BE2C (cell line): ENCODE data around the gene HBQ1.
A peak's percentile ranks its signal among the peaks of the same experiment; 100 is the strongest.
"Not testable (repeated sequence)": the region's sequence is repeated elsewhere in the genome, so short reads cannot be mapped to it uniquely, and the experiment has no call there.

ENCODE experiments used
- DNase-seq: peaks from one replicate; pipeline ENCODE4 v3.0.0-alpha.2; 2020
- H3K27me3 ChIP-seq: fragments of 250-450 bp; sonication (Bioruptor Pico); 2 replicates; pipeline ENCODE4 v1.5.1; 2020; ENCODE audit warnings: mild to moderate bottlenecking
- H3K36me3 ChIP-seq: fragments of 250-450 bp; sonication (Bioruptor Pico); 2 replicates; pipeline ENCODE4 v1.5.1; 2020; ENCODE audit warnings: mild to moderate bottlenecking
- H3K4me1 ChIP-seq: fragments of 250-450 bp; sonication (Bioruptor Pico); 2 replicates; pipeline ENCODE4 v1.5.1; 2020
- H3K4me3 ChIP-seq: 2 replicates; pipeline ENCODE4 v1.5.1; 2011; ENCODE audit warnings: low read depth, low read length
- H3K9me3 ChIP-seq: fragments of 250-450 bp; sonication (Bioruptor Pico); 2 replicates; pipeline ENCODE4 v1.5.1; 2020
- TF ChIP-seq, protein P1 (sequence below): IDR thresholded peaks from 2 replicates; pipeline ENCODE4 v1.5.1; 2012; ENCODE audit warnings: mild to moderate bottlenecking, low read depth, low read length

Gene HBQ1

DNA sequence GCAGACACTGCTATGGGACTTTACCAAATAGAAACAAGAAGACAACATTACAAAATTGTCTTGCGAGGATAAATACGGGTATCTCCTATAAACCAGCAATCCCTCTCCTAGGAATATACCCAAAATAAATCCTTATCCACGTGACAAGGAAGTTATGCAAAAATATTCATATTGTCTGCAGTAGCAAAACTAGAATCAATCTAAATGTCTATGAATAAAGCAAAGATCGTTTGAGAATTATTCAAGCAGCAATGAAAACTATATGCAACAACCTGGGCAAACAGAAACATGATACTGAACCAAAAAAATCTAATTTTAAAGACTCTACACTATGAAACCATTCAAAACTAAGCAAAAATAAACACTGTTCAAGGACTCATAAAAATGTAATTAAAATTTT lies 39.8 kb downstream of the HBQ1 start:
- Histone ChIP-seq H3K4me1 (no peaks in the 10 kb centered on the region; the same call in 1 of the 2 replicates), H3K27me3 (no peaks in the 10 kb centered on the region), H3K4me3 (no peak overlapping the region), H3K36me3 (peaks cover 92% of the 10 kb centered on the region), H3K9me3 (no peaks in the 10 kb centered on the region)
- TF ChIP-seq, protein P1, sequence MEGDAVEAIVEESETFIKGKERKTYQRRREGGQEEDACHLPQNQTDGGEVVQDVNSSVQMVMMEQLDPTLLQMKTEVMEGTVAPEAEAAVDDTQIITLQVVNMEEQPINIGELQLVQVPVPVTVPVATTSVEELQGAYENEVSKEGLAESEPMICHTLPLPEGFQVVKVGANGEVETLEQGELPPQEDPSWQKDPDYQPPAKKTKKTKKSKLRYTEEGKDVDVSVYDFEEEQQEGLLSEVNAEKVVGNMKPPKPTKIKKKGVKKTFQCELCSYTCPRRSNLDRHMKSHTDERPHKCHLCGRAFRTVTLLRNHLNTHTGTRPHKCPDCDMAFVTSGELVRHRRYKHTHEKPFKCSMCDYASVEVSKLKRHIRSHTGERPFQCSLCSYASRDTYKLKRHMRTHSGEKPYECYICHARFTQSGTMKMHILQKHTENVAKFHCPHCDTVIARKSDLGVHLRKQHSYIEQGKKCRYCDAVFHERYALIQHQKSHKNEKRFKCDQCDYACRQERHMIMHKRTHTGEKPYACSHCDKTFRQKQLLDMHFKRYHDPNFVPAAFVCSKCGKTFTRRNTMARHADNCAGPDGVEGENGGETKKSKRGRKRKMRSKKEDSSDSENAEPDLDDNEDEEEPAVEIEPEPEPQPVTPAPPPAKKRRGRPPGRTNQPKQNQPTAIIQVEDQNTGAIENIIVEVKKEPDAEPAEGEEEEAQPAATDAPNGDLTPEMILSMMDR, result no peak
- no peak for DNase-seq

DNA sequence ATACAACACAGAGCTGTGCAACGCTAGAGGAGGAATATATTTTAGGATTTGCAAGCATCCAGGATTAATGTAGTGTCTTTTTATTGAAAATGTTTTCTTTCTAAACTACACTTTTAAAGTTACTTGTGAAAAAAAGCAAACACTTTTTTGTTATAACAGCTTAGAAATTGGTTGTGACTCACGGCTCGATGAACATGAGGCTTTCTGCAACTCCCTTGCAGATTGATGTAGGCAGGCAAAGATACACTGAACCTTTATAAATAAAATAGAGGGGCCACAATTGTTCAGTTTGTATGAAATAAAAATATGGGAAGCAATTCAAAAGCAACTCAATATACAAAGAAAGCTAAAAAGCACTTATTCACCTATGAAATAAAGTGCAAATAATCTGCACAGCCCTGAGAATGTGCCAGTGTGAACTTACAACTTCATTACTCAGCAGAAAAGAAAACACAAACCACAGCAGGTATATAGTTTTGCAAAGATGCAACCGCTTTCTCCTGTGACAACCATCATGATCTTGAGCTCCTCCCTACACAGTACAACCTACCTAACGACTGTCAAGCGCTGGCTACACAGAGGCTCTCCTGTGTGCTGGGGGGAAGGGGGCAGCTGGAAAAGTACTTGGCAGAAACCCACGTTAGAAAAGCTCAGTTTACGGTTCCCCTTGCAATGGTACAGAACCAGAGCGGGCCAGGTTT lies 48.0 kb downstream of the HBQ1 start:
- TF ChIP-seq, protein P1, result no peak
- H3K36me3 ChIP-seq, result peaks cover 50% of the 10 kb centered on the region
- no peaks in the 10 kb centered on the region; the same call in 1 of the 2 replicates for H3K4me1 ChIP-seq
- no peaks in the 10 kb centered on the region for H3K27me3 ChIP-seq
- peak overlapping the region; percentile 98 for H3K4me3 ChIP-seq
- DNase-seq, result peak; percentile 27
- H3K9me3 ChIP-seq, result no peaks in the 10 kb centered on the region

DNA sequence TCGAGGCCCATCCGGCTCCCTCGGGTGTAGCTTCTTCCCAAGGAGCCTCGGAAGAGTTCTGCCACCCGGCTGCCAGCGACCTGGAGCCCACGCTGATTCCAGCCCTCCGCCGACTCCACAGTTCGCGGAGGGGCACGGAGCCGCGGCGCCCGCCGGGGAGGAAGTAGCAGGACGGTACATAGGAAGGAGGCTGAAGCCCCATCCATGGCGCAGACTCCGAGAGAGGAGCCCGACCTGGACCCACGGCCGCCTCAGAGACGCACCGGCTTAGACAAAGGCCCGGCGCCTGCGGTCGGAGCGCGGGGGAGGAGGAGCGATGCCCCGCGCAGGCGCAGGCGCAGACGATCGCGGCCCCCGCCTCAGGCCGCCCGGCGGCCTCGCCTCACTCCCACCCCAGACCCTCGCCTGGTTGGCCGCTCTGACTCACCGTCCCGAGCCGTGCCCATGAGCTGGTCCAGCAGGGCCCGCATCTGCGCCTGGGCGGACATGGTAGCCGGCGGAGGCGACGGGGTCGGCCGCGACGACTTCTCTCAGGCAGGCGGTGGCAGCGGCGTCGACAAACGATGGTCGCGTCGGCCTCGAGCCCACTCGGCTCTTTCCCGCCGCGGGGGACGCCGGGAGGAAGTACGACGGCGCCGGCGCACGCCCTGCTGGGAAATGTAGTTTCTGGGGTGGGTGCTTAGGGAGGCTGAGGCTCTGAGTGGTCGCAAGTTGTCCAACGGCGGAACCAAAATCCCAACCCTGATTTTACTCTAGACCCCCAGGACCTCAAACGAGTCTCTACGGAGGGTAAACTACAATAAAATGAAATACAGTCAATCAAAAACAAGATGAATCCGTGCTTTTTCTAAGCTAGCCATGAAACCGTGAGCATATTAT lies 48.8 kb downstream of the HBQ1 start, which contains the start of gene LUC7L:
LUC7L (minus strand) TSS at position 598 of the 879 bp plus-strand sequence; CDS start at position 488, 110 bp downstream.
- Histone ChIP-seq H3K9me3 (no peaks in the 10 kb centered on the region), H3K4me3 (peak within 1 kb of the TSS; percentile 98), H3K36me3 (peaks cover 42% of the 10 kb centered on the region), H3K27me3 (no peaks in the 10 kb centered on the region), H3K4me1 (no peaks in the 10 kb centered on the region; the same call in 1 of the 2 replicates)
- TF ChIP-seq, protein P1, result no peak
- DNase-seq, result peak; percentile 95

DNA sequence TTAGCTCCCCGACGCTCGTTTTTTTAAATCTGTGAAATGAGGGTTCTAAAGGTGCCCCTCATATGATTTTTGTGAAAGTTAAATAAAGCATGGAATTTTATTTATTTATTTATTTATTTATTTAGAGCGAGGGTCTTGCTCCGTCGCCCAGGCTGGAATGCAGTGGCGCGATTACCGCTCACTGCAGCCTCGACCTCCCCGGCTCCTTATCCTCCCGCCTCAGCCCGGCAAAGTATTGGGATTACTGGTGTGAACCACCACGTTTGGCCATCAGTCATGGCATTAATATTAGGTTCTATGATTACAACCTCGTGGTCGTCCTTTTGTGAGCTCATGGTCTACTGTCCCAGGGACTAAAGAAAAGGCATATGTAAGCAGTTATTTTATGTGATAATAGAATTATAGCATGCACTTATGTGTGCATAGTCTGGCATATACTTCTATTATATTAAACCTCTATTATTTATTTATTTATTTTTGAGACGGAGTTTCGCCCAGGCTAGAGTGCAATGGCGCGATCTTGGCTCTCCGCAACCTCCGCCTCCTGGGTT lies 49.5 kb downstream of the HBQ1 start:
- Histone ChIP-seq H3K27me3 (no peaks in the 10 kb centered on the region), H3K4me3 (peak overlapping the region; percentile 98), H3K4me1 (no peaks in the 10 kb centered on the region; the same call in 1 of the 2 replicates), H3K36me3 (peaks cover 35% of the 10 kb centered on the region), H3K9me3 (no peaks in the 10 kb centered on the region)
- TF ChIP-seq, protein P1, result no peak
- no peak for DNase-seq

DNA sequence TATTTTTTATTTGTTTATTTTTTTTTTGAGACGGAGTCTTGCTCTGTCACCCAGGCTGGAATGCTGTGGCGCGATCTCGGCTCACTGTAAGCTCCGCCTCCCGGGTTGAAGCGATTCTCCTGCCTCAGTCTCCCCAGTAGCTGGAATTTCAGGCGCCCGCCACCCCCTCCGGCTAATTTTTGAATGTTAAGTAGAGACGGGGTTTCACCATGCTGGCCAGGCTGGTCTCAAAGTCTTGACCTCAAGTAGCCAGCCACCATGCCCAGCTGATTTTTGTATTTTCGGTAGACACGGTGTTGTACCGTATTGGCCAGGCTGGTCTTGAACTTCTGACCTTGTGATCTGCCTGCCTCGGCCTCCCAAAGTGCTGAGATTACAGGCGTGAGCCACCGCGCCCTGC lies 50.1 kb downstream of the HBQ1 start:
- not testable (repeated sequence) for H3K9me3 ChIP-seq, H3K4me3 ChIP-seq, H3K4me1 ChIP-seq, H3K27me3 ChIP-seq, DNase-seq
- peaks cover 31% of the 10 kb centered on the region for H3K36me3 ChIP-seq
